Measurements from ENCODE around the gene TPST2. TPM values are rescaled to one million over a fixed set of nuclear protein-coding genes. Genes with fewer than 3 reads are reported as not detected.
"Not testable (repeated sequence)": the region's sequence is repeated elsewhere in the genome, so short reads cannot be mapped to it uniquely, and the experiment has no call there.

TPST2 gene
- total RNA-seq, 1 experiment from 2014 or later = 61.4 TPM

DNA sequence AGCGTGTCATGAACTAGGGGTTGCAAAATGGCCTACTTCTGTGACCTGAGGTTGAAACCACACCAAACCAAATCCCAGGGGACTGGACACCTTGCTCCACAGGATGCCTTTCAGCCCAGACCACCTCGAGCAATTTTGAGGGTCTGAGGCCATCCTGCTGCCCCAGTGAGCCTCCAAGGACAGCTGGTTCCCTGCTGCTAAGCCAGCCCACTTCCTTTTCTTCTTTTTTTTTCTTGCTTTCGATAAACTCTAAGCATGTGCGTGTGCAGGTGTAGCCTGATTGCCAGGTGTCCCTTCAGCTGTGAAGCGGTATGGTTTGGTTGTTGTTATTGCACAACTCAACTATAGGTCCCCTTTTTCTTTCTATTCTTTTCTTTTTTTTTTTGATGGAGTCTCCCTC is 25.2 kb upstream of the TPST2 start:
- Histone ChIP-seq H2AFZ (ENCODE audit: low read length) (no peak overlapping the region), H4K20me1 (ENCODE audit: insufficient read depth, low read depth, low read length) (no peaks in the 10 kb centered on the region), H3K9ac (ENCODE audit: low read length) (no peak overlapping the region), H3K79me2 (ENCODE audit: low read length) (no peaks in the 10 kb centered on the region), H3K4me2 (ENCODE audit: low read depth, low read length, poor library complexity, severe bottlenecking) (no peak overlapping the region), H3K9me2 (replicated peaks; ENCODE audit: insufficient read depth, low read length) (no peaks in the 10 kb centered on the region), H3K27me3 (ENCODE audit: low read length) (no peaks in the 10 kb centered on the region), H3K4me3 (ENCODE audit: low read length) (no peak overlapping the region), H3K36me3 (ENCODE audit: insufficient read depth, low read length) (no peaks in the 10 kb centered on the region), H3K4me1 (ENCODE audit: low read length) (peaks cover 12% of the 10 kb centered on the region), H3K9me3 (ENCODE audit: low read length) (no peaks in the 10 kb centered on the region), H3K27ac (ENCODE audit: low read length) (no peak overlapping the region)
- peak; percentile 49 for DNase-seq

DNA sequence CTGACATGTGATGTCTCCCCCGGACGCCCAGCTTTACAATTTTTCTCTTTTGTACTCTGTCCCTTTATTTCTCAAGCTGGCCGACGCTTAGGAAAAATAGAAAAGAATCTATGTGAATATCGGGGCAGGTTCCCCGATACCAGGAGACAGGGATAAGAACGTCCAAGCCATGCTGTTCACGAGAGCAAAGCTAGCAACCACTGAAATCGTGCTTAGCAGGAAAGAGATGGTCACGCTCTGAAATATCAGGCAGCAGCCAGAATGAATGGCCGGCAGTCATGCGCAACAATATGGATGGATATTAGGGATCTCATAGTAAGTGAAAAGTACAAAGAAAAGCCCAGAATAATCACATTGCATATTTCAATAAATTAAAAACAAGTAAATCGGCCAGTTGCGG is 24.4 kb upstream of the TPST2 start:
- Histone ChIP-seq H3K27me3 (ENCODE audit: low read length) (no peaks in the 10 kb centered on the region), H4K20me1 (ENCODE audit: insufficient read depth, low read depth, low read length) (no peaks in the 10 kb centered on the region), H3K4me2 (ENCODE audit: low read depth, low read length, poor library complexity, severe bottlenecking) (no peak overlapping the region), H3K36me3 (ENCODE audit: insufficient read depth, low read length) (no peaks in the 10 kb centered on the region), H3K4me3 (ENCODE audit: low read length) (no peak overlapping the region), H3K9ac (ENCODE audit: low read length) (no peak overlapping the region), H2AFZ (ENCODE audit: low read length) (no peak overlapping the region), H3K79me2 (ENCODE audit: low read length) (no peaks in the 10 kb centered on the region), H3K27ac (ENCODE audit: low read length) (no peak overlapping the region), H3K4me1 (ENCODE audit: low read length) (peaks cover 15% of the 10 kb centered on the region), H3K9me3 (ENCODE audit: low read length) (no peaks in the 10 kb centered on the region), H3K9me2 (replicated peaks; ENCODE audit: insufficient read depth, low read length) (no peaks in the 10 kb centered on the region)
- DNase-seq = no peak

DNA sequence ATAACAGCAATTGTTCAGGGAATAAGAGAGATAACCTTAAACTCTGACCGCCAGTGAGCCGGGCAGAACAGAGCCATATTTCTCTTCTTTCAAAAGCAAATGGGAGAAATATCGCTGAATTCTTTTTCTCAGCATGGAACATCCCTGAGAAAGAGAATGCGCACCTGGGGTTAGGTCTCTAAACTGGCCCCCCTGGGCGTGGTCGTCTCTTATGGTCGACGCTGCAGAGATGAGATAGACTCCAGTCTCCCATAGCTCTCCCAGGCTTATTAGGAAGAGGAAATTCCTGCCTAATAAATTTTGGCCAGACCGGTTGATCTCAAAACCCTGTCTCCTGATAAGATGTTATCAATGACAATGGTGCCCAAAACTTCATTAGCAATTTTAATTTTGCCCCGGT is 23.8 kb upstream of the TPST2 start:
- not testable (repeated sequence) for H3K27ac ChIP-seq (ENCODE audit: low read length); H3K36me3 ChIP-seq (ENCODE audit: insufficient read depth, low read length); H3K9me2 ChIP-seq (replicated peaks; ENCODE audit: insufficient read depth, low read length); H2AFZ ChIP-seq (ENCODE audit: low read length); H3K4me2 ChIP-seq (ENCODE audit: low read depth, low read length, poor library complexity, severe bottlenecking); H3K79me2 ChIP-seq (ENCODE audit: low read length); H3K27me3 ChIP-seq (ENCODE audit: low read length); H4K20me1 ChIP-seq (ENCODE audit: insufficient read depth, low read depth, low read length); H3K9ac ChIP-seq (ENCODE audit: low read length); H3K9me3 ChIP-seq (ENCODE audit: low read length); DNase-seq; H3K4me3 ChIP-seq (ENCODE audit: low read length)
- H3K4me1 ChIP-seq (ENCODE audit: low read length) = peaks cover 15% of the 10 kb centered on the region

DNA sequence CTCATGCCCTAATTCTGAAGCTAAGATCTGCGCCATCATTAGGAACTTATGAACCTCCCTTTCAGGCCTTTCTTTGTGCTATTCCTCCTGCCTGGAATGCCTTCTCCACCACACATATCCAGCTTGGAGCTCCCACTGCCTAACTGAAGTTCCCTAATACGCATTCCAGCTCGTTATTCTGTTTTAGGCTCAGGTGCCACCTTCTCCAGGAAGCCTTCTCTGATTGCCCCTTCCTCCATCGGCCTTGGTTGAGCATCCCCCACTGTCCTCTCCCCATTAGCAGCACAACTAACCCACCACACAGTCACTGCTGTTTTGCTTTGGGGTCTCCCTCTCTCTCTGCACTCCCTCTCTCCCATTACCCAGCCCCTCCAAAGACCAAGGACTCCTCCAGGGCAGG is 22.7 kb upstream of the TPST2 start:
- peaks cover 12% of the 10 kb centered on the region for H3K4me1 ChIP-seq (ENCODE audit: low read length)
- no peaks in the 10 kb centered on the region for H3K79me2 ChIP-seq (ENCODE audit: low read length)
- H3K4me3 ChIP-seq (ENCODE audit: low read length) = no peak overlapping the region
- no peaks in the 10 kb centered on the region for H3K27me3 ChIP-seq (ENCODE audit: low read length)
- H2AFZ ChIP-seq (ENCODE audit: low read length) = no peak overlapping the region
- H3K27ac ChIP-seq (ENCODE audit: low read length) = no peak overlapping the region
- no peaks in the 10 kb centered on the region for H3K9me3 ChIP-seq (ENCODE audit: low read length)
- no peaks in the 10 kb centered on the region for H3K9me2 ChIP-seq (replicated peaks; ENCODE audit: insufficient read depth, low read length)
- no peaks in the 10 kb centered on the region for H4K20me1 ChIP-seq (ENCODE audit: insufficient read depth, low read depth, low read length)
- no peak for DNase-seq
- H3K9ac ChIP-seq (ENCODE audit: low read length) = no peak overlapping the region
- no peak overlapping the region for H3K4me2 ChIP-seq (ENCODE audit: low read depth, low read length, poor library complexity, severe bottlenecking)
- no peaks in the 10 kb centered on the region for H3K36me3 ChIP-seq (ENCODE audit: insufficient read depth, low read length)

DNA sequence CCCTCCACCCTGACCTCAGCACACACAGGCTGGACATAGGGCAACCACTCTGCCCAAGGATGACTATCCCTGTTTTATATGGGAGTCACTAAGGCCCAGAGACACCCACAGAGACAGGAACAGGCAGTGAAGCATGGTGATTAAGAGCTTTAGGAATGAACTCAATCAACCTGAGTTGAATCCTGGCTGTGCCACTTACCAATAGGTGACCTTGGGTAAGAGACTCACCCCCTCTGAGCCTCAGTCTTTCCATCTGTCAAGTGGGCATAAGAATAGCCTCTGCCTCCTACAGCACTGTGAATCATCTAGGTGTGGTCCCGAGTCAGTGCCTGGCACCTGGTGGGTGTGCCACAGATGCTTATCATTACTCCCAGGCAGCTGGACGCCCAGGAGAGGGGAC is 21.1 kb upstream of the TPST2 start:
- Histone ChIP-seq H3K4me1 (ENCODE audit: low read length) (peaks cover 10% of the 10 kb centered on the region), H3K4me2 (ENCODE audit: low read depth, low read length, poor library complexity, severe bottlenecking) (no peak overlapping the region)

DNA sequence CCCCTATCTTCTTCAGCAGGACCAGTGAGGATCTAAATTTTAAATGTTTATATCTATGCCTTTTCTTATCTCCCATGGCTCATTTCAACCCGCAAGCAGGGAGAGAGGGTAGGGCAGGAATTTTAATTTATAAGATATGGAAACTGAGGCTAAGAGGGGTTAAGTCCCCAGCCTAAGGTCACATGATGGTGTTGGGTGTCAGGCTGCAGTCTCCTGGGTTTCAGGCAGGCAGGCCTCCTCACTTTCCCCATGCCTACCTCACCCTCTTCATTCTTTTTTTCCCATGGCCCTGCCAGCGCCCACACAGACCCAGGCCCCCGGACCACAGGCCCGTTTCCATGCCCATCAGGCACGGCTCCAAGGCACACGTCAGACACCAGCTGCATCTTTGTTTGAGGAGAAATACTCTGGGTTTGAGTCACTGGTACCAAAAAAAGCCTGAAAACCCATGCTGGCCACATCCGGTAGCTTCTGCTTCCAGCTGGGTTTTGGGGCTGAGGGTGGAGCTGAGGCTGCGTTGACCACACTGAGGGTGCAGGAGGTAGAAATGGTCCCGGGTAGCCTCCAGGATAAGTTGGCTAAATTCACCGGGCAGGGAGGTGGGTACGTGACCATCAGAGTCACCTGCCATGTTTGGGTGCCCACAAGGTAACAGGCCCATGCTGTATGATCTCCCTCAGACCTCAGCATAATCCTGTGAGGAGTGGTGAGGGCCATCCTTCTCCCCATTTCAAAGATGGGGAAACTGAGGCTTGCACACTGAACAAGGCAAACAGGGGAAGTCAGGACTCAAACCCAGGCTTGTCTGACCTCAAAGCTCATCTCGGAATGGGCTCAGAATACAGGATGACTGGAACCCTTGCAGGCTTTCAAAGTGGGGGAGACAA is 20.4 kb upstream of the TPST2 start:
- H3K4me3 ChIP-seq (ENCODE audit: low read length) = no peak overlapping the region
- peak overlapping the region; percentile 1; the same call in 1 of the 2 replicates for H2AFZ ChIP-seq (ENCODE audit: low read length)

More for the DNA sequence above, 21.1 kb upstream of the TPST2 start:
- Histone ChIP-seq H4K20me1 (ENCODE audit: insufficient read depth, low read depth, low read length) (no peaks in the 10 kb centered on the region), H3K9me2 (replicated peaks; ENCODE audit: insufficient read depth, low read length) (no peaks in the 10 kb centered on the region), H3K4me3 (ENCODE audit: low read length) (no peak overlapping the region), H3K9ac (ENCODE audit: low read length) (no peak overlapping the region), H3K79me2 (ENCODE audit: low read length) (no peaks in the 10 kb centered on the region), H3K27ac (ENCODE audit: low read length) (no peak overlapping the region), H3K36me3 (ENCODE audit: insufficient read depth, low read length) (no peaks in the 10 kb centered on the region), H3K27me3 (ENCODE audit: low read length) (no peaks in the 10 kb centered on the region), H3K9me3 (ENCODE audit: low read length) (no peaks in the 10 kb centered on the region), H2AFZ (ENCODE audit: low read length) (no peak overlapping the region)
- no peak for DNase-seq

DNA sequence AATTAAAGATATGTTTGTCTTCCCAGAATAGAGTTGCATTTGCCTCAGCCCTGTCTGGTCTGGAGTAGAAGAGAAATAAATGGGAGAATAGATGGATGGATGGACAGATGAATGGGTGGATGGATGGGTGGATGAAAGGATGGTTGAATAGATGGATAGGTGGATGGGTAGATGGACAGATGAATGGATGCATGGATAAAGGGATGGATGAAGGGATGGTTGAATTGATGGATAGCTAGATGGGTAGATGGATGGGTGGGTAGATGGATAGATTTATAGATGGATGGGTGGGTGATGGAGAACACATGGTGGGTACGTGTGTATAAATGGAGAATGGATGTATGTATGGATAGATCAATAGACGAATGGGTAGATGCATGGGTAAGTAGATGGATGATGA is 19.4 kb upstream of the TPST2 start:
- H2AFZ ChIP-seq (ENCODE audit: low read length) = no peak overlapping the region
- no peak overlapping the region for H3K9ac ChIP-seq (ENCODE audit: low read length)
- H3K27ac ChIP-seq (ENCODE audit: low read length) = no peak overlapping the region
- no peak for DNase-seq
- H3K4me3 ChIP-seq (ENCODE audit: low read length) = no peak overlapping the region
- H3K4me1 ChIP-seq (ENCODE audit: low read length) = peaks cover 10% of the 10 kb centered on the region
- H3K9me2 ChIP-seq (replicated peaks; ENCODE audit: insufficient read depth, low read length) = no peaks in the 10 kb centered on the region
- H4K20me1 ChIP-seq (ENCODE audit: insufficient read depth, low read depth, low read length) = no peaks in the 10 kb centered on the region
- no peaks in the 10 kb centered on the region for H3K79me2 ChIP-seq (ENCODE audit: low read length)
- H3K27me3 ChIP-seq (ENCODE audit: low read length) = no peaks in the 10 kb centered on the region
- H3K4me2 ChIP-seq (ENCODE audit: low read depth, low read length, poor library complexity, severe bottlenecking) = no peak overlapping the region
- no peaks in the 10 kb centered on the region for H3K36me3 ChIP-seq (ENCODE audit: insufficient read depth, low read length)
- no peaks in the 10 kb centered on the region for H3K9me3 ChIP-seq (ENCODE audit: low read length)

More for the DNA sequence above, 20.4 kb upstream of the TPST2 start:
- Histone ChIP-seq H3K79me2 (ENCODE audit: low read length) (no peaks in the 10 kb centered on the region), H3K9me3 (ENCODE audit: low read length) (no peaks in the 10 kb centered on the region), H3K9ac (ENCODE audit: low read length) (no peak overlapping the region), H3K27ac (ENCODE audit: low read length) (no peak overlapping the region), H3K27me3 (ENCODE audit: low read length) (no peaks in the 10 kb centered on the region), H3K9me2 (replicated peaks; ENCODE audit: insufficient read depth, low read length) (no peaks in the 10 kb centered on the region), H3K36me3 (ENCODE audit: insufficient read depth, low read length) (no peaks in the 10 kb centered on the region), H3K4me1 (ENCODE audit: low read length) (peaks cover 10% of the 10 kb centered on the region), H3K4me2 (ENCODE audit: low read depth, low read length, poor library complexity, severe bottlenecking) (peak overlapping the region; percentile 6), H4K20me1 (ENCODE audit: insufficient read depth, low read depth, low read length) (no peaks in the 10 kb centered on the region)
- DNase-seq = peak; percentile 45

DNA sequence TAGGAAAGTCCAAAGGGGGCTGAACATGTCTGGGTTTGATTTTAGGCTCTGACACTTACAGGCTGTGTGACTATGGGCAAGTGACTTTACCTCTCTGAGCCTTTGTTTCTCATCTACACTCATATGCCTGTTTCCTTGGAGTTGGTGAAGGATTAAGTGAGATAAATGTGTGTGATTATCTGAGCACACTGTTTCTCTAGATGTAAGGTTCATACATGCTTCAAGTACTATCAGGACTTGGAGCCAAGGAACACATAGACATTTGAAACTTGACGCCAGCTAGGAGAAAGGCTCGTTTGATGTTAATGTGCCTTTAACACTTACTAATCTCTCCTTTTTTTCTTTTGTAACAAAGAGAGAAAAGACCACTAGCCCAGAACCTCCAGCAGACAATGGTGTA is 18.2 kb upstream of the TPST2 start:
- DNase-seq = no peak
- Histone ChIP-seq H3K9ac (ENCODE audit: low read length) (no peak overlapping the region), H3K4me2 (ENCODE audit: low read depth, low read length, poor library complexity, severe bottlenecking) (no peak overlapping the region), H3K9me2 (replicated peaks; ENCODE audit: insufficient read depth, low read length) (no peaks in the 10 kb centered on the region), H3K4me1 (ENCODE audit: low read length) (peaks cover 10% of the 10 kb centered on the region), H3K9me3 (ENCODE audit: low read length) (no peaks in the 10 kb centered on the region), H3K36me3 (ENCODE audit: insufficient read depth, low read length) (no peaks in the 10 kb centered on the region), H3K27ac (ENCODE audit: low read length) (no peak overlapping the region), H3K27me3 (ENCODE audit: low read length) (no peaks in the 10 kb centered on the region), H3K4me3 (ENCODE audit: low read length) (no peak overlapping the region), H2AFZ (ENCODE audit: low read length) (no peak overlapping the region), H4K20me1 (ENCODE audit: insufficient read depth, low read depth, low read length) (no peaks in the 10 kb centered on the region), H3K79me2 (ENCODE audit: low read length) (no peaks in the 10 kb centered on the region)

All from Karpas-422 (cell line).